GM19324 (cell line): Measurements from ENCODE around the gene TGM2.
"Not testable (repeated sequence)": the region's sequence is repeated elsewhere in the genome, so short reads cannot be mapped to it uniquely, and the experiment has no call there.

Experiments used
- ATAC-seq: cut with Tn5 transposase; IDR thresholded peaks from one replicate; pipeline ENCODE4 v1.9.1; 2021; ENCODE audit warnings: mild to moderate bottlenecking, moderate library complexity; ENCODE audit not compliant: unreplicated experiment, low FRiP score

TGM2 gene

DNA sequence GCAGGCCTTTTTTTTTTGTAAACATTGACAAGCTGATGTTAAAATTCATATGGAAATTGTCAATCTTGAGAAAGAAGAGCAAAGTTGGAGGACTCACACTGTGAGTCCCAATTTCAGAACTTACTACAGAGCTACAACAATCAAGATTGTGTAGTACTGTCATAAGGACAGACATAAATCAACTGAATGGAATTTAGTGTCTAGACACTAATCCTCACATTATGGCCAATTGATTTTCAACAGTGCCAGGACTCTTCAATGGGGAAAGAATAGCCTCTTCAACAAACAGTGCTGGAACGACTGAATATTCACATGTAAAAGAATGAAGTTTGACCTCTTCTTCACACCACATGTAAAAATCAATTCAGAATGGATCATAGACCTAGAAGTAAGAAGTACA lies 60.8 kb downstream of the TGM2 start:
- ATAC-seq = no peak

DNA sequence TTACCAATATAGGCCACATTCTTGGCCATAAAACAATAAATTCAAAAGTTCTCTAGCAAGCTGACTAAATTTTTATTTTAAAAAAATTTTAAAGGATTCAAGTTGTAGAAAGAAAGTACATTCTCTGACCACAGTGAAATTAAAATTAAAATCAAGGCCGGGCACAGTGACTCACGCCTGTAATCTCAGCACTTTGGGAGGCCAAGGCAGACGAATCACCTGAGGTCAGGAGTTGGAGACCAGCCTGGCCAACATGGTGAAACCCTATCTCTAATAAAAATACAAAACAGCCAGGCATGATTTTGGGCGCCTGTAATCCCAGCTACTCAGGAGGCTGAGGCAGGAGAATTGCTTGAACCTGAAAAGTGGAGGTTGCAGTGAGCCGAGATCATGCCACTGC lies 62.9 kb downstream of the TGM2 start:
- not testable (repeated sequence) for ATAC-seq

DNA sequence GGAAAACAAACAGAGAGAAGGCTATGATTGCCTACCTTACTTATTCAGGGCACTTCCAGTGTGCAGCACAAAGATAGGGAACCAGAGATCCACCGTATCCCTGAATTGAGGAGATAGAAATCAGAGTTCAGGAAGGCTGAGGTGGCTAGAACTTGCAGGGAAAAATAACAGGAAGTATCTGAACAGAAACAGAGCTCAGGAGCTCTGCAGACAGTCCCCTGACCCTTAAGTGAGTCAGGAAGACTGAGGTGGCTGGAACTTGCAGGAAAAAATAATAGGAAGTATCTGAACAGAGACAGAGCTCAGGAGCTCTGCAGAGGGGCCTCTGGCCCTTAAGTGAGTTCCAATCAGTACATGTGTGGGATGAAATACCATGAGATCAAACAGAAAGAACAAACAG lies 66.1 kb downstream of the TGM2 start:
- no peak for ATAC-seq

DNA sequence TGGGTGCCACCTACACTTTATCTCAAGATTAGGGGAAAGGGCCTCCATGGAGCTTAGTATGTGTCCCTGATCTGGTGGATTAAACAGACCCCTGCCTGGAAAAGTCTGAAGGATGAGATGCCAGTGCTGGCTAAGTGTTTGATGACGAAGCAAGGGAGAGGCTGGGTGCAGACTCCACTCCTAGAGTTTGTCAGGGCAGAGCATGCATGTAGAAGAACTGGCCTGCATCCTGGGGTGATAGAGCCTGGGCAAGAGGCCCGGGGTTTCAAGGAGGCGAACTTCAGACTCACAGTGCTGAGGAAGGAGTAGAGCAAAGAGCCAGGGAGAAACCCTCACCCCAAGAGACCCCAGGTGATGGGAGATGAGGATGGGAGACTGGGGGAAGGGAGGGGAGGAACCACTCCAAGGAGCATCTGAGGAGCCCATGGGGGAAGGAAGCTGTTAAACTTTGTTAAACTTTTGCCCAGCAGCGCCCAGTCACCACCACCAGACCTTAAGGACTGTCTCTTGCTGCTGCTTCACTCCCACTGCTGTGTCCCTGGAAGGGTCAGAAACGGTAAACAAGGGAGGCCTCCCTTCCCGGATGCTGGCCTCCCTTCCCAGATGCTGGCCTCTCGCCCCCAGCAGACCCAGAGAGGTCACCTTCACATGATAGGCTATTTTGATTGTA lies 69.9 kb downstream of the TGM2 start:
- ATAC-seq = no peak

DNA sequence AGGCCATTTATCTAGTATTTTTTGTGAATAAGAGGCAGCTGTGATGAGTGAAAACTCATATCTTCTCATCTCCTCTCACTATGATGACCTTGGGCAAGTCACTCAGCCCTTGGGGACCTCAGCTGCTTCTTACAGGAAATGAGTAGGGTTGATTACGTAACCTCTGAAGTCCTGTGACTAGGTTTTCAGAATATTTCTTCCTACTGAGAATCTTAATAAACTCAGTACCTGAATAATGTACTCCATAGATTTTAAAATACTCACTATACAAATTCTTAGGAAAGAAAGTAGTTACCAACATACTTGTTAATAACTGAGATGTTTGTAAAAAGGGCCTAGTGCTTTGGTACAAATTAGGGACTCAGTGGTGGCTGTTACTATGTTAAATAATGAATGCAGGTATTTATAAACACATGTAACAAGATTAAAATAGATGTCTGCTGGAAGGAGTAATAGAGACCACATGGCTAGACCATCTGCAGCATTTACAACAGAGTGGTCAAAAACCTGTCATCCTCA lies 70.6 kb downstream of the TGM2 start:
- ATAC-seq = no peak

DNA sequence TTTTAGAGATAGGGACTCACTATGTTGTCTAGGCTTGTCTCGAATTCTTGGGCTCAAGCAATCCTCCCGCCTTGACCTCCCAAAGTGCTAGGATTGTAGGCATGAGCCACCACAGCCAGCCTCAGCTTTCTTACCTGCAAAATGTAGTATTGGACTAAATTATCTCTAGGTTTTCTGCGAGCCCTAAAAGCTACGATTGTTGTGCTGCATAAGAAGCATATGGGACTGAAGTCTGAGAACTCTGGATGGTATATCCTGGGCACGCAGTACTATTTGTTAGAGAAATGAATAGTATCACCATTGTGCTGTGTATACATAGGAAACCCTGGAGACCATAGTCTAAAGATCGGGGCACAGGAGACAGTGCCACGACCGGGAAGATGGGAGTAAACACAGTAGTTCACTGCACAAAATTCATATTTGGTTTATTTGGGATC lies 71.4 kb downstream of the TGM2 start:
- no peak for ATAC-seq

DNA sequence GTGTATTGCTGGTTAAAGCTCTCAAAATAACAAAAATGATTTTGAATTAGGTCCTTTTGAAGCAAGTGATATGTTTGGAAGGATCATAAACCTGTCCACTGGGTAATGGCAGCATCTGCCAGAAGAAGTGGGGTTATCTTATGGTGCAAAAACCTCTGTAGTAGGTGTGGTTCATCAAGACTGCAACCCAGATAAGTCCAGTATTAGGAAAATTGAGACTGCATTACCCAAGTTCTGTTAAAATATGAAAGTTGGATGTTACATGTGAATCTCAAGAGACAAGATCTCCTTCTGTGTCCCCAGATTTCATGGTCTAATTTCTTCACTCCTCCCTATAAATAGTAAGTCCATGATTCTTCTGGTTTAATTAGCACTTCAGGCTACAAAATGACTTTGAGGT lies 72.2 kb downstream of the TGM2 start:
- no peak for ATAC-seq

DNA sequence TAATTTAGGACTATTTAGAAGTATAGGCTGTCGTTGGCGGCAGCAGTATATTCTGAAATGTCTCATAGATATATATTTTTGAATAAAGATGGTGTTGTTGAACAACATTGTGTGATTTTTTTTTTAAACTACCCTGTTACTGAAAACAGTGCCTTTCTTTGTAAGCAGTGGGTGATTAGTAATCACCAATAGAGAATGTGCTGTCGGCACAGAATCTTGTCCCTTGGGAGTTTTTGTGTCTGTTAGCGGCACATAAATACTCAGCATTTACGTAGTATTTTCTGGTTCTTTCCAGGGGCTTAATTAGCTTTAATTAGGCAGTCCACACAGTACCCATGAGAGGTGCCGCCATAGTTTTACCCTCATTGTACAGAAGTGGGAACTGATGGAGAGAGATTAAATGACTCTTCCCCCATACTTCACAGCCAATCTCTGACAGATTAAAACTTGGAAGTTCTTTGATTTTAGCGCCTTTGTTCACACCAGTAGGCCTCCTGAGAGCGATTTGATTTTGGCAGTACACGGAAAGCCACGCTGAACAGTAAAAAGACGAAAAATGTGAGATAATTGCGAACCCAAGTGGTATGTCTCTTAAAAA lies 72.7 kb downstream of the TGM2 start:
- ATAC-seq = no peak

DNA sequence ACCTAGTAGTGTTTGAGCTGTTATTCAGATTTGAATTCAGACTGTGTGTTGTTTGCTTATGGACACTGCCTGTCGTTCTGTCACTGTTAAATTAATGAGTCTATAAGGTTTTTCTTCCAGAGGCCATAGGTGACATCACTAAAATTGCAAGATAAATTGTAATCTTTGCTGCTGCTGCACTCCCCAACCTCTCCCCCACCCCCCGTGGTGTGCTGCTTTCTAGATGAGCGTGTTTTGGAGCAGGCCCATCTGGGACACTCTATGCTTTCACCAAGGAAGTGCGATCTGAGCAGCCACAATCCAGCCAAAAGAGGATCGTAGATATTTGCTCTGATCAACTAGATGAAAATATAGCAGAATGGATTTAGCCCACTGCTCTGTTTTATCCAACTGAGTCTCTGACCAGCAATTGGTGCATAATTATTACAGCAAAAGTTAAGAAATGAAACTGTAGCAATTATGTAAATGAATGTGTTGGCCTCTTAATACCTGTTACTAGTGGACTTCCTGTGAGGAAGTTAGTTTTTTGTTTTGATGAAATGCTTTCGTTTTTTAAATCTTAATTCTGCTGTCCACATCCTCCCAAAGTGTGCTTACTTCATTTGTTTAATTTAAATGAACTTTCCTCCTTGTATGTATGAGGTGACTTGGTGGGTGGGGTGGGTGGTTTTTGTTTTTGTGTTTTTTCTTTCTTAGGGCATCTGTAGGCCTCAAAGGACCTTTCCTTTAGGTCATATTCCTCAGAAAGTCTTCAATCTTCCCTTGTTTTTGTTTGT lies 73.4 kb downstream of the TGM2 start:
- no peak for ATAC-seq

DNA sequence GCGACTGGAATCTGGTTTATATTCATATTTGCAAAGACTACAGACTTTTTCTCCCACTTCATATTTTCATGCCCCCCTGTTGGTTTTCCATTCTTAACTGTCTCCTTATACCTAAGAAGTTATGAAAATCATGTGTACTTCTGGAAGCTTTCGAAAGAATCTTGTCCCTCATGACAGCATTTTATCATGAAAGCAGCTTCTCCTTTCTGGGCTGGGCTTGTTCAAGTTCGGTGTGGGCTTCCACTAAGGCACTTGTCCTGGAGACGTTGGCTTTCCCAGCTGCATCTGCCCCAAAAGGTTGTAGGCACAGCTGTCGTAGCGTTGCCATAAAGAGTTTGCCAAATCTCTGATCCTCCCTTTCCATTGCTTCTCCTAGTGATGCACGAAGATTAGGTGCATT lies 75.0 kb downstream of the TGM2 start:
- ATAC-seq = no peak

DNA sequence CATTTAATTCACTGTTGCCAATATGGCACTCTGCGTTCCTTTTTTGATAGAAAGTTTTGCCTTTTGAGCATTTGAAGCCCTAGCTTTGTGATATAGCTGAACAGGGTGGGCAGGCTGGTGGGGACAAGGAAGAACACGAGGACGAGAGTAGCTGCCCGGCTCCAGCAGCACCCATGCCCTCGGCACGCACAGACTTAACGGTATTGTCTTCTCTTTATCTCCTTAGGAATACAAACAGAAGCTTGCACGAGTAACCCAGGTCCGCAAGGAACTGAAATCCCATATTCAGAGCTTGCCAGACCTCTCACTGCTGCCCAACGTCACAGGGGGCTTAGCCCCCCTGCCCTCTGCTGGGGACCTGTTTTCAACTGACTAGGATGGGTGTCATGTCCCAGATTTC lies 75.6 kb downstream of the TGM2 start:
- no peak for ATAC-seq

DNA sequence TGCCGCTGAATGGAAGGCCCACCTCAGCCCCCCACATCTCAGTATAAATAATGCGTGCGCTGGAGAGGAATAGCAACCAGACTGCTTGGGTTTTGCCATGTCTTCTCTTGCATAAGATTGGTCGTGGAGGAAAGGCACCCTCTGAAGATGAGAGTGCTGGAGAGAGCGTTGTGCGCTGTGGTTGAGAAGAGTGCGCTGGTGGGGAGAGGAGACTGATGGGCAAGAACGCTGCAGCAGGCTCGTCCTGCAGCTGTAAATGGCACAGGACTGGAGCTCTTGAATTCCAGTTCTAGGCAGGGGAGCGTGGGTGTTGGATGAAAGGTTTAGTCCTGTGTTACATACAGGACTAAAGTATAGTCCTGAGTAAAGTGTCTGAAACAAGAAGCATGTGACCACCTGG lies 80.0 kb downstream of the TGM2 start:
- ATAC-seq = no peak

DNA sequence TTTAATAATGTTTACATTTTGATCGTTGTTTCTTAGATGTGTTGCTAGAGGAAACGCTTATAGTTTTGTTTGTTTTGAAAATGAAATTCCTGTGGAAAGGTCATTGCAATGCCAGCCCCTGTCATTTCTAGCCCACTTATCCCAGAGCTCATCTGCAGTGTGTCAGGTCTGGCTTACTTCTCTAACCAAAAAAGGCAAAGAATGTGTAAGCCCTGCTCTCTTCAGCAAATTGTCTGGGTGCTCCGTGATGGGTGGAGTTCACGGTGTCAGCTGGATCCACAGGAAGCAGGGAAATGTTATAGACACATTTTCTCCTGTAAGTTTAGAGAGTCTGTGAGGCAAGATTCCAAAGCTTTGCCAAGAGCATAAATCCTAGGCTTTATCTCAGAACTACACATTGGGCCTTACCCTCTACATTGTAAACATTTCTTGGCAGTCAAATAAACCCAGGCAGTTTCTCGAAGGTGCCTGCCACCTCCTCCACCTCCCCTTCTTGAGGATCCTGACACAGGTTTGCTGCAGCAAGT lies 80.6 kb downstream of the TGM2 start:
- ATAC-seq = no peak

DNA sequence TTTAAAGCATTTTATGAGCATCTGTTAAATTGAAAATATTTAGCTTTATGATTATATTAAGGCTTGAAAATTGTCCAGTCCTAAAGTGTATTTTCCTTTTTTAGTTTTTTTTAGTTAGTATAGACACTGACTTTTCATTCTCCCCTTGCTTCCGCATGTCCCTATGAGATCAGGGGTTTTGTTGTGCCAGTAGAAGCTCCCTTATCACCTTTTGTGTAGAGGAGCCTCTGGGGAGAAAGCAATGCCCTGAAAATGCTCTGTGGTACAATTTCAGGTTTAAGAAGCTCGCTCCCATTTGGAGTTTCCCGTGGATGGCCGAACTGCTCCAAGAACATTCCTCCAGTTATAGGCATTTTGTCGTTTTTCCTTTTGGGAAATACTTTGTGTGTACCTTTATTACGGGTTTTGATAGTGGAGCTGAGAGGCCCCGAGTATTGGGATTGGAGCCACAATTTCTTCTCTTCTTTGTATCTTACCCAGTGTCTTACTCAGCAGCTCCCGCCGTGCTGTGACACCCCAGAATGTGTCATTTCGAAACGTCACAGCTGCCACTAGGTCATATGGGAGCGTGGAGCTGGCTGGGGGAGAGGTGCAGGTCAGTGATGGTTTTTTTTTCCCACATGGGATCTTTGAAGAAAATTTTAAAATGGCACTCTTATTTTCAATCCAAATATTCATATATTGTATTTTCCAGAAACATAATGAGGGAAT lies 81.6 kb downstream of the TGM2 start:
- no peak for ATAC-seq

DNA sequence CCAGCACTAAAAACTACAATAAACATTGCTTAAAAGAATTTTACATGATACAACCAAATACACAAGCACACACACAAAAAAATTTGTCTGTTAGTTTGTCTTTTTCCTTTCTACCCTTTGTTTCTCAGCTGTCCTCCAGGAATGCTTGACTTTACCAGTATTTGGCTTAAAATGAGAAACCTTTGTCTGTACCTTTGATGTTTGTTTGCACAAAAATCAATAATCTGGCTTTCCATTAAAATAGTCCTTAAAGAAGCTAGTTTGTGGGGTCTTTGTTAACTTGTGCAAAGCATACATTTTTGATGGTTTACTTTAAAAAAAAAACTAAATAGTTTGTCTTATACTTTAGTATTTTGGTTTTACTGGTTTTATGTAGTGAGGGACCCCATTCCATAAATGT lies 82.2 kb downstream of the TGM2 start:
- ATAC-seq = no peak

DNA sequence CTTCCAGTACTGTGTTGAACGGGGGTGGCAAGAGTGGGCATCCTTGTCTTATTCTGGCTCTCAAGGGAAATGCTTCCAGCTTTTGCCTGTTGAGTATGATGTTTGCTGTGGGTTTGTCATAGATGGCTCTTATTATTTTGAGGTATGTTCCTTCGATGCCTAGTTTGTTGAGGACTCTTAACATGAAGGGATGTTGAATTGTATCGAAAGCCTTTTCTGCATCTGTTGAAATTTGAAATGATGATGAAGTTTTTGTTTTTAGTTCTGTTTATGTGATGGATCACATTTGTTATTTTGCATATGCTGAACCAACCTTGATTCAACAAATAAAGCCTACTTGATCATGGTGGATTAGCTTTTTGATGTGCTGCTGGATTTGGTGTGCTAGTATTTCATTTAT lies 83.5 kb downstream of the TGM2 start:
- no peak for ATAC-seq

DNA sequence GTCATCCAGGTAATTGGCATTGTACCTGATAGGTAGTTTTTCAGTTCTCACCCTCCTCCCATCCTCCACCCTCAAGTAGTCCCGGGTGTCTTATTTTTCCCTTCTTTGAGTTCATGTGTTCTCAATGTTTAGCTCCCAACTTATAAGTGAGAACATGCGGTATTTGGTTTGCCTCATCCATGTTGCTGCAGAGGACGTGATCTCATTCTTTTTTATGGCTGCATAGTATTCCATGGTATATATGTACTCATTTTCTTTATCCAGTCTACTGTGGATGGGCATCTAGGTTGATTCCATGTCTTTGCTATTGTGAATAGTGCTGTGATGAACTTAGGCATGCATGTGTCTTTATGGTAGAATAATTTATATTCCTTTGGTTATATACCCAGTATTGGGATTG lies 85.7 kb downstream of the TGM2 start:
- ATAC-seq = no peak

DNA sequence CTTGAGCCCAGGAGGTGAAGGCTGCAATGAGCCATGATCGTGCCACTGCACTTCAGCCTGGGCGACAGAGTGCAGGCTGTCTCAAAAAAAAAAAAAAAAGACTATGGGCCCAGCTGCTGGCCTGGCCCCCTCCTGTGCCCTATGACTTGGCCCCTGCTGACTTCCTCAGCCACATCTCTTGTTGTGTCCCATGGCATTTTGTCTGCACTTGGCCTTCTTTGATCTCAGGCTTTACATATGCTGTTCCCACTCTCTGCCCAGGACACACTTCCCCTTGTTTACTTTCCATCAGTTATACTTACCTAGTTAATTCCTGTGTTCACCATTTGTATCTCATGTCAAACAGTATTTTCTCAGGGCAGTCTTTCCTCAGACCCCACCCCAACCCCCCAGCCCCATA lies 87.0 kb downstream of the TGM2 start:
- ATAC-seq = no peak
